ENCODE measurements around the gene SRSF8.

DNA sequence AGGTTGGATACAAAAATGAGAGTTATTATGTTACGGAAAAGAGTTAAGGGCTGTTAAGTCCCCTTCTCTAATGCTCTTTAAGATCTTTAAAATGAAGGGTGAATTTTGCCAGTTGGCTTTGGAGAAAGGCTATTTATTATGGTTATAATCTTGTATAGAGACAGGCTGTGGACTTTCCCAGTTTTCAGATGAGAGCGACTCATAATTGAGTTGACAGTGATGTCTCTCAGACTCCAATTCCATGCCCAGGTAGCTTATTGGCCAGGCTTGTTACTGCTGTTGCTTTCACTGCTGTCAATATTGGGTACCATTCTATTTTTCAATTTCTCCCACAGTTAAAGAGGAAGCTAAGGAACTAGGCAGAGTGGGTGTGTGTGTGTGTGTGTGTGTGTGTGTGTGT lies 36.0 kb downstream of the SRSF8 start:
- TF ChIP-seq POLR2A (IDR thresholded peaks at IDR 0.05; ENCODE audit: low read length): no peak
- TF ChIP-seq GATA1 (IDR thresholded peaks at IDR 0.05; ENCODE audit: low read depth, low read length): no peak
